PC-9 (cell line): ENCODE data around the gene AVL9. TPM values are rescaled to one million over a fixed set of nuclear protein-coding genes. Genes with fewer than 3 reads are reported as not detected.

ENCODE experiments used
- BruUV-seq: library from RNA; stranded (reverse); fragments of 400-500 nt; replicated peaks from 2 replicates; lab custom pipeline; 2021; lab: Mats Ljungman, UMichigan
- CTCF ChIA-PET: fragments of 300-600 bp; sonication (Branson Sonifier 250); formaldehyde crosslinking; loops from one replicate; lab custom pipeline; 2022; ENCODE audit warnings: antibody characterized with exemption; lab: Charles Lee
- POLR2A ChIA-PET: fragments of 300-600 bp; sonication (Branson Sonifier 250); formaldehyde crosslinking; loops from one replicate; lab custom pipeline; 2022; ENCODE audit warnings: antibody characterized with exemption; ENCODE audit not compliant: unreplicated experiment; lab: Charles Lee
- DNase-seq, 2 experiments: peaks; one replicate each; pipeline versions ENCODE4 v3.0.0 to v3.0.0-alpha.2; 2015 to 2022; ENCODE audit warnings: mixed read lengths in 1 of 2
- H2AFZ ChIP-seq: fragments of 200-600 bp; sonication (generic); 2 replicates; pipeline ENCODE4 v1.8.1; 2017; ENCODE audit warnings: antibody characterized with exemption
- H3F3A ChIP-seq: fragments of 200-600 bp; sonication (generic); 2 replicates; pipeline ENCODE4 v1.8.1; 2017; ENCODE audit warnings: antibody characterized with exemption, mild to moderate bottlenecking, low read depth; ENCODE audit not compliant: insufficient read depth
- H3K27ac ChIP-seq: fragments of 200-600 bp; sonication (generic); 2 replicates; pipeline ENCODE4 v1.6.1; 2016; ENCODE audit warnings: mixed run types
- H3K27me3 ChIP-seq: fragments of 200-600 bp; sonication (generic); 2 replicates; pipeline ENCODE4 v1.6.1; 2016; ENCODE audit warnings: low read depth, mixed run types; ENCODE audit not compliant: insufficient read depth
- H3K36me3 ChIP-seq: fragments of 200-600 bp; sonication (generic); 2 replicates; pipeline ENCODE4 v1.6.1; 2016; ENCODE audit warnings: low read depth, mixed run types
- H3K4me1 ChIP-seq: fragments of 200-600 bp; sonication (generic); replicated peaks from 2 replicates; pipeline ENCODE4 v1.6.1; 2016; ENCODE audit warnings: mixed run types; ENCODE audit not compliant: insufficient read depth
- H3K4me2 ChIP-seq: fragments of 200-600 bp; sonication (generic); 2 replicates; pipeline ENCODE4 v1.6.1; 2017; ENCODE audit warnings: mixed run types
- H3K4me3 ChIP-seq: fragments of 200-600 bp; sonication (generic); 2 replicates; pipeline ENCODE4 v1.6.1; 2016; ENCODE audit warnings: mixed run types
- H3K79me2 ChIP-seq: fragments of 200-600 bp; sonication (generic); 2 replicates; pipeline ENCODE4 v1.6.1; 2017; ENCODE audit warnings: low read depth, mixed run types
- H3K9me2 ChIP-seq: fragments of 200-600 bp; sonication (generic); 2 replicates; pipeline ENCODE4 v1.8.1; 2017; ENCODE audit warnings: mild to moderate bottlenecking; ENCODE audit not compliant: insufficient read depth
- H3K9me3 ChIP-seq: fragments of 200-600 bp; sonication (generic); 2 replicates; pipeline ENCODE4 v1.8.1; 2016; ENCODE audit warnings: low read depth; ENCODE audit not compliant: insufficient read depth
- H4K20me1 ChIP-seq: fragments of 200-600 bp; sonication (generic); 2 replicates; pipeline ENCODE4 v1.8.1; 2017; ENCODE audit not compliant: insufficient read depth
- CTCF ChIP-seq: fragments of 200-600 bp; sonication (generic); conservative IDR thresholded peaks from 2 replicates; pipeline ENCODE4 v1.6.1; 2017; ENCODE audit warnings: mixed run types, antibody characterized with exemption, mild to moderate bottlenecking, moderate library complexity
- EZH2 ChIP-seq: fragments of 200-600 bp; sonication (generic); IDR thresholded peaks from 2 replicates; pipeline ENCODE4 v1.8.0; 2017; ENCODE audit warnings: antibody characterized with exemption, low read depth
- intact Hi-C: fragments of 100-400 bp; cut with micrococcal nuclease; formaldehyde crosslinking; loops from one replicate; pipeline ENCODE4 v1.10.0; 2022; ENCODE audit not compliant: unreplicated experiment
- total RNA-seq: library from RNA; stranded (reverse); gene quantifications from 2 replicates; pipeline ENCODE4 v1.2.3, GENCODE V29; 2021

Gene AVL9
- total RNA-seq, 1 experiment from 2014 or later, result 57.1 TPM

DNA sequence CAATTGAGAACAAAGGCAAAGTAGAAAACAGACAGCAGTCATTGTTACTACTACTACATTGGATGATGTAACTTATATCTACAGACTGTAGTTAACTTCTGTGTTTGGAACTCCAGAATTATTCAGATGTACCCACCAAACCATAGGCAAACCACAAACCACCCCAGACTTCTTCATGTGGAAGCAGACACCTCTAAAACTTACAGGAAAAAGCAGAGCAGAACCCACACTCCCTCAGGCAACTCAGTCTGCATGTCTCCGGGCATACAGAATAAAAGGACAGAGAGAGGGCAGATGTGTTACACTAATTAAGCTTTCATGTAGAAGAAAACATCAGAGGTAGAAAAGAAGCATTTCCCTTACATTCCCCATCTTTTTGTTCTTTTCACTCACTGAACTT, 14.1 kb upstream of the AVL9 start:
- Histone ChIP-seq H3K4me3 (no peak overlapping the region), H3K79me2 (no peaks in the 10 kb centered on the region), H3K9me3 (no peaks in the 10 kb centered on the region), H3K27me3 (no peaks in the 10 kb centered on the region; the same call in 1 of the 2 replicates), H3K9me2 (no peaks in the 10 kb centered on the region), H3K4me1 (no peaks in the 10 kb centered on the region), H2AFZ (no peak overlapping the region), H3K27ac (no peak overlapping the region), H3K36me3 (peaks cover 4% of the 10 kb centered on the region; the same call in 1 of the 2 replicates), H4K20me1 (no peaks in the 10 kb centered on the region), H3F3A (no peaks in the 10 kb centered on the region), H3K4me2 (no peak overlapping the region)
- POLR2A ChIA-PET, result no interaction called here
- intact Hi-C loops, result no loop called here
- CTCF ChIA-PET, result no interaction called here
- BruUV-seq, result no TSS peak
- TF ChIP-seq CTCF (no peak), EZH2 (no peak)
- DNase-seq, result no peak

GRCh38 chr7:32481921-32482320, 13.4 kb upstream of the AVL9 start:
- Histone ChIP-seq H3F3A (no peaks in the 10 kb centered on the region), H3K27ac (no peak overlapping the region), H4K20me1 (no peaks in the 10 kb centered on the region), H3K27me3 (no peaks in the 10 kb centered on the region; the same call in 1 of the 2 replicates), H2AFZ (no peak overlapping the region), H3K4me2 (no peak overlapping the region), H3K36me3 (peaks cover 11% of the 10 kb centered on the region; the same call in 1 of the 2 replicates), H3K9me2 (no peaks in the 10 kb centered on the region), H3K79me2 (no peaks in the 10 kb centered on the region), H3K4me3 (no peak overlapping the region), H3K4me1 (no peaks in the 10 kb centered on the region), H3K9me3 (no peaks in the 10 kb centered on the region)
- POLR2A ChIA-PET, result no interaction called here
- intact Hi-C loops, result no loop called here
- no peak for TF ChIP-seq EZH2
- TF ChIP-seq CTCF, result no peak
- CTCF ChIA-PET, result no interaction called here
- BruUV-seq, result no TSS peak
- DNase-seq, result no peak

GRCh38 chr7:32489788-32490126, 5.5 kb upstream of the AVL9 start:
- Histone ChIP-seq H3K4me1 (peaks cover 23% of the 10 kb centered on the region), H3K36me3 (peaks cover 17% of the 10 kb centered on the region; the same call in 1 of the 2 replicates), H4K20me1 (no peaks in the 10 kb centered on the region), H3K4me2 (peak overlapping the region; percentile 96), H3K79me2 (peaks cover 26% of the 10 kb centered on the region), H3K4me3 (peak overlapping the region; percentile 67), H3K9me2 (no peaks in the 10 kb centered on the region), H2AFZ (peak overlapping the region; percentile 92), H3F3A (peaks cover 18% of the 10 kb centered on the region; the same call in 1 of the 2 replicates), H3K27me3 (no peaks in the 10 kb centered on the region), H3K9me3 (no peaks in the 10 kb centered on the region), H3K27ac (peak overlapping the region; percentile 66)
- intact Hi-C loops, result loop anchor here (1.0 to 10.0 kb wide), 4 partner anchors 313 to 620 kb away; partner anchors contain the start of gene RP9
- CTCF ChIA-PET, result no interaction called here
- DNase-seq, result peak in 1 of 2 experiments; percentile 40
- TF ChIP-seq EZH2 (no peak), CTCF (no peak)
- POLR2A ChIA-PET, result interaction anchor here (0.5 to 0.6 kb wide), 2 partner anchors 638 to 1497 kb away, joined by 4 to 5 read pairs; no protein-coding TSS in a partner anchor
- BruUV-seq, result TSS peak; percentile 27
